ENCODE results near the gene NT5DC1.

NT5DC1 gene

DNA sequence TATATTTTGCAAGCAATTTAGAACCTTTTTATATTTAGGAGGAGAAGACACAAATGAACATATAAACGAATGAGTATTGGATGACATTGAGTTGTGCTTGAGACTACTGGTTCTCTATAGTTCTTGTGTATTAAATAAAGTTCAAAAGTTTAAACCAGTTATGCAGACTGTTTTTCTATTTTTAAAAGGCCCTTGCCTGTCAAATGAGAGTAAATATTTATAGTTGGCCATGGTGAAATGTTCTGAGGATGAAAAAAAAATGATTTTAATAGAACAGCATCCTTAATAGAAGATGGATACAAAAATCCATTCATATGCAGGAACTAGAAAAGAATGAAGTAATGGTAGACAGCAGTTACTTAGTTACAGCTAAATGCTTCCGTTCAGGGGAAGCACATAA lies 88.8 kb downstream of the NT5DC1 start:
- H3K27ac Mint-ChIP-seq: no peak overlapping the region
- peaks cover 11% of the 10 kb centered on the region for H3K4me1 Mint-ChIP-seq
- no peaks in the 10 kb centered on the region for H3K27me3 Mint-ChIP-seq
- peaks cover 15% of the 10 kb centered on the region for H3K36me3 Mint-ChIP-seq
- H3K4me3 Mint-ChIP-seq: no peak overlapping the region
- no peaks in the 10 kb centered on the region for H3K9me3 Mint-ChIP-seq

DNA sequence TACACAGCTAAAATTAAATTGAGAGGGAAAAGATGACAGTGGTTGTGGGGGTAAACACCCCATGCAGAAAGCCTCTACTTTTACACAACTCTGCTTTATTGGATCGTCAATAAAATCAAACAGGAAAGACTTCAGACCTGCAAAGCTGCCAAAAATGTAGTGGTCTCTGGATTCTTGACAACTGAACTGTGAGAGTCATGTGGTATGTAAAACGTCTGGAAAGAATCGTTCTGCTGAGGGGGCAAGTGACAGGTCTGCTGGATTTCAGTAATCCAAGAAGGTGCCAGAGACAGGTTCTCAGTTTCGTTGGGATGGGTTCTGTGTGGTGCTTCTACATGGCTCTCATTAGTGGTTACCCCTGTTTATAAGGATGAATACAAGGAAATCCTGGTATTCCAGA lies 89.9 kb downstream of the NT5DC1 start:
- H3K4me1 Mint-ChIP-seq: peaks cover 7% of the 10 kb centered on the region
- no peaks in the 10 kb centered on the region for H3K27me3 Mint-ChIP-seq
- H3K36me3 Mint-ChIP-seq: peaks cover 11% of the 10 kb centered on the region
- no peaks in the 10 kb centered on the region for H3K9me3 Mint-ChIP-seq
- no peak overlapping the region for H3K4me3 Mint-ChIP-seq
- peak overlapping the region; percentile 5 for H3K27ac Mint-ChIP-seq

DNA sequence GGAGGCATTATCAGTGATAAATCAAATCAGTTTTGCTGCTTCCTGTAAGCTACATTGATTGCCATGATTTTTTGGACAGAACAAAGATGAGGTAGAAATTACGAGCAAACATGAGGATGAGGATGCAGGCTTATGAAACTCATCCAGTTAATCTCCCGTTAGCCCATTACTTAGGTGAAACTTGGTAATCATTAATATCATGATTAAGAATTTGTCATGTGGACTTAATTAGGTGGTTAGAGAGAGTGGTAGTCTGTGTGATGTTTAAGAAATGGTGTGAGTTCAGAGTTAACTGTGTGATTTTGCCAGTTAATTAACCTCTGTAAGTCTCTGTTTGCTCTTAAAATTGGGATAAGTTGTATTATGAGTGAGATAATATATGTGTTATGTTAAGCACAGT lies 91.2 kb downstream of the NT5DC1 start:
- Mint-ChIP-seq H3K4me3 (no peak overlapping the region), H3K9me3 (no peaks in the 10 kb centered on the region), H3K4me1 (no peaks in the 10 kb centered on the region), H3K36me3 (peaks cover 8% of the 10 kb centered on the region), H3K27me3 (no peaks in the 10 kb centered on the region), H3K27ac (no peak overlapping the region)

DNA sequence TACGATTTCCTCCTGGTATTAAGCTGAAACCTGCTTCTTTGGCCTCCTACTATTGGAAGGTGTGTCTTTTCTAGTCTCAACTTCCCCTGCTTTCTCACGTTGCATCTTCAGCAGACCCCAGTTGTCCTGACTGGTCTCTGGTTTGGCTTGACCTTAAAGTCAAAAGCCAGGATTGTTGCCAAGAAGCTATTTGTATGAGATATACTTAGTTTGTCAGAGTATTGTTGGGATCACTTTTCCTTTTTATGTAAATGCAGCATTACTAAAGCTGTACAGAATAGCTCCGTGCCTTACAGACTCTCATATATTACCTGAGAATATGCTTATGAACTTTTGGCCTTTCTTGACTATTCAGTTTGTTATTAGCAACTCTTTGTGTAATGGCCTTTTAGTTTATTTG lies 92.1 kb downstream of the NT5DC1 start:
- H3K36me3 Mint-ChIP-seq: peaks cover 7% of the 10 kb centered on the region
- H3K4me3 Mint-ChIP-seq: no peak overlapping the region
- no peaks in the 10 kb centered on the region for H3K27me3 Mint-ChIP-seq
- no peak overlapping the region for H3K27ac Mint-ChIP-seq
- H3K9me3 Mint-ChIP-seq: no peaks in the 10 kb centered on the region
- no peaks in the 10 kb centered on the region for H3K4me1 Mint-ChIP-seq

DNA sequence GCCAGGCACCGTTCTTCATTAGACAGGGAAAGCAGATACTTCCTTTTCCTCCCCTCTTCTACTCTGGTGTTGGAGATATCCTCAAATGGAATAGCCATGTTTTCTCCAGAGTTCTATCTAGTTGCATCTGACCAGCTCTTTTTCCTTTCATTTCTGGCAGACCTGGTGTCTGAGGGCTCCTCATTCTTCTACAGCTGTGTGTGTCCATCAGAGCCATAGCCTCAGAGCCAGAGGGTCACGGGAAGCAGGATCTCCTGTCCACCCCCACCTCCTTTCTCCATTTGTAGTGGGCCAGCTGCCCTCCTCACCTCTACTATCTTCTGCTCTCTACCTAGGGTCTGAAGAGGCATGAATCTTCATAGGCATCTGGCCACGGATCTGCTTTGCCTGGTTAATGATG lies 96.2 kb downstream of the NT5DC1 start:
- Mint-ChIP-seq H3K27ac (no peak overlapping the region), H3K36me3 (peaks cover 7% of the 10 kb centered on the region), H3K4me3 (no peak overlapping the region), H3K9me3 (no peaks in the 10 kb centered on the region), H3K27me3 (no peaks in the 10 kb centered on the region), H3K4me1 (no peaks in the 10 kb centered on the region)

DNA sequence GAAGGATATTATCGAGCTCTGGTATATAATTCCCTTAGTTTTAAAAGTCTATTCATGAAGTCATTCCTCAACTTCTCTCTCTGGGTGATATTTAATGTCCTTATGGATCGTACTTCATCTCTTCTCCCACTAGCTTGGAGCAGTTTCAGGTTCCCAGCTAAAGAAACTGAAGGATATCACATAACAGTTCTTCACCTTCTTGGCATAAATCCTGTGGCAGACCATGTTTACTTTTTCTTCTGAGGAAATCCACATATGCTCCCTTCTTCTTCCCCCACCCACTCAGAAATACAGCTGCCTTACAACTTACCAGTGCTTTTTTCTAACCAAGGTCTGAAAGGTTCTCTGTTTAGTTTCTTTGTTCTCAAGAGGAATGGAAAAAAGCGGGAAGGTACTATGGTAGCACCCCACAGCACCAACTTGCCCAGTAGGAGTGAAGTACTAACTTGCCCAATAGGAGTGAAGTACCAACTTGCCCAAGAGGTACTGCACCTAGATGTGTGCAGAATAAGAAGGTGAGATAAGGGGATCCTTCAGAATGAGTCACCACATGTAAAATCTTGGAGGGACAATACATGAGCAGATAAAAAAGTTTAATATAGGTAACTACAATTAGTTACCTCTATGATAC lies 100.1 kb downstream of the NT5DC1 start:
- no peak overlapping the region for H3K27ac Mint-ChIP-seq
- no peak overlapping the region for H3K4me3 Mint-ChIP-seq
- peaks cover 5% of the 10 kb centered on the region for H3K36me3 Mint-ChIP-seq
- H3K27me3 Mint-ChIP-seq: no peaks in the 10 kb centered on the region
- no peaks in the 10 kb centered on the region for H3K9me3 Mint-ChIP-seq
- H3K4me1 Mint-ChIP-seq: no peaks in the 10 kb centered on the region

DNA sequence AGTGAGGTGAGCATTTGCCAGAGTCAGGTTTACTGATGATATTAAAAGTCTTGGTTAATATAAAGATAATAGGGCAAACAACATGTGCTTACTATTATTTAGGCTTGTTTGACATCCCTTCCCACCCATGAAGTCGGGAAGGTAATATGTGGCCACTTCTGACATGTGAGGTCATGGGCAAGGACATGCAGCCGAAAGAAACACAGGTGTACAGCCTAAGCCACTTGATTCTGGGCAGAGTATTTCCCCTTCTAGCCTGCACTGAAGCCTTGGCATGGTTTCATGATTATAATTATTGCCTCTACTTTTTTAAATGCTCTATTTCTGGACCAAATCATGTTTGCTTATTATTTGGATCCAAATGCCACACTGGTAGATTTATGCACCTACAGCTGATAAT lies 100.9 kb downstream of the NT5DC1 start:
- H3K4me1 Mint-ChIP-seq: no peaks in the 10 kb centered on the region
- H3K9me3 Mint-ChIP-seq: no peaks in the 10 kb centered on the region
- no peak overlapping the region for H3K27ac Mint-ChIP-seq
- peaks cover 5% of the 10 kb centered on the region for H3K36me3 Mint-ChIP-seq
- no peaks in the 10 kb centered on the region for H3K27me3 Mint-ChIP-seq
- H3K4me3 Mint-ChIP-seq: no peak overlapping the region

DNA sequence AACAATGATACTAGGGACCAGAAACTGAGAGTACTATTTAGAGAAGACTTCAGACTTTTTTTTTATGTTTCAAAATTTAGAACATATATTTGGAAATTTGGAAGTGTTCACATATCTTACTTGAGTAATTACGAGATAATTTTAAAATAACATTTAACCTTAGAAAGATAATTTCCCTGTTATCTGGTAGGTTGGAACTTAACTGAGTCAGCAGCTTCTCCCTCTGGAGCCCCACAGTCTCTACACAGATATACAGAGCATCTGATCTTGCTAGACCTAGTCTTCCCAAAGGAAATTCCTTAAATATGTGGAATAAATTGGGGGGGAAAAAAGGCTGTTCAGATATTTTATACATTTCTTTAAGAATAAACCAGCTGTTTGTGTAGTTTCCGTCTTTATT lies 104.6 kb downstream of the NT5DC1 start:
- no peak overlapping the region for H3K27ac Mint-ChIP-seq
- H3K4me3 Mint-ChIP-seq: no peak overlapping the region
- no peaks in the 10 kb centered on the region for H3K9me3 Mint-ChIP-seq
- H3K27me3 Mint-ChIP-seq: no peaks in the 10 kb centered on the region
- no peaks in the 10 kb centered on the region for H3K36me3 Mint-ChIP-seq
- no peaks in the 10 kb centered on the region for H3K4me1 Mint-ChIP-seq

DNA sequence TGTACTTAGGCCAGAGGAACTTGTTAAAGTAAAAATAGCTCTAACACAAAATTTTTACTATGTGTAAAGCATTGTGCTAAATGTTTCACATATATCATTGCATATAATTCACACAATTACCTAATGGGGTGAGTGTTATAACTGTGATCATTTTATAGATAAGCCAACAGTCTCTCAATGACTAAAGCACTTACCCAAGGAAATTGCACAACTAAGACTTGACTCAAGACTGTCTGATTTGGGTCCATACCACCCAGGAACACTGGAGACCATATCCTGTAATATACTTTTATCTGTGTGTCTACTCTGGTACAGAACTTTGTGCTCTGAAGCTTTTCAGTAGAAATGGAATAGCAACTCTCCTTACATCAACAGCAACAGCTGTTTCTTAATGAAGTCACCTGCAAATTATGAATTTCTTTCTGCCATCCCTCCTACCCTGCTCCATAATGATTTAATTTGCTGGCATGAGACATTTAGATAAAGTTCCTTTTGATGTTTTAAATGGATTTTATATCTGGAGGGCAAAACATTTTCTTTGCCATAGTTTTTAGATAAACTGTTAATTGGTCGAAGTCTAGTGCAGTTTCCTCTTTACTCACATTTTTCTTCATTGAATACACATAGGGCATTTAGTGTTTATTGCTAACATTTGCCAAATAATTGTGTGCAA lies 105.7 kb downstream of the NT5DC1 start:
- no peak overlapping the region for H3K4me3 Mint-ChIP-seq

GRCh38 chr6:116208056-116208785 lies 107.6 kb downstream of the NT5DC1 start:
- H3K9me3 Mint-ChIP-seq: no peaks in the 10 kb centered on the region
- no peaks in the 10 kb centered on the region for H3K4me1 Mint-ChIP-seq
- no peaks in the 10 kb centered on the region for H3K36me3 Mint-ChIP-seq
- H3K4me3 Mint-ChIP-seq: no peak overlapping the region
- H3K27me3 Mint-ChIP-seq: no peaks in the 10 kb centered on the region
- no peak overlapping the region for H3K27ac Mint-ChIP-seq

More for the DNA sequence above, 105.7 kb downstream of the NT5DC1 start:
- Mint-ChIP-seq H3K36me3 (no peaks in the 10 kb centered on the region), H3K27me3 (no peaks in the 10 kb centered on the region), H3K4me1 (no peaks in the 10 kb centered on the region), H3K9me3 (no peaks in the 10 kb centered on the region), H3K27ac (no peak overlapping the region)

DNA sequence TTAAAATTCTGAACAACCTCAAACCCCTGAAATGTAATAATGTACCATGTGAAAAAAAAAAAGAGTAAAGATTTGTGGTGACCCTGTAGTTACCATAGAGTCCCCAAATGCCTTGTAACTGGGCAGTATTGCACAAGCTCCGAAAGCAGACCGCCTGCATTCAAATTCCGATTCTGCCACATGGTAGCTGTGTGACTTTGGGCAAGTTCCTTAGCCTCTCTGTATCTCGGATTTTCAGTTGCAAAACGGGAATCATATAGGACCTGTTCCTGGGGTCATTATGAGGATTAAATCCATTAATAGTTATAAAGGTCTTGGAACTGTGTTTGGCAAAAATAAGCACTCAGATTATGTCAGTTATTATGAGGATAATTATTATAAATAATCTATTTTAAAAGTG lies 109.7 kb downstream of the NT5DC1 start:
- no peaks in the 10 kb centered on the region for H3K9me3 Mint-ChIP-seq
- no peak overlapping the region for H3K27ac Mint-ChIP-seq
- H3K36me3 Mint-ChIP-seq: no peaks in the 10 kb centered on the region
- H3K4me1 Mint-ChIP-seq: no peaks in the 10 kb centered on the region
- H3K4me3 Mint-ChIP-seq: no peak overlapping the region
- no peaks in the 10 kb centered on the region for H3K27me3 Mint-ChIP-seq

- Mint-ChIP-seq H3K9me3 (no peaks in the 10 kb centered on the region), H3K27ac (no peak overlapping the region), H3K4me1 (no peaks in the 10 kb centered on the region), H3K4me3 (no peak overlapping the region), H3K27me3 (no peaks in the 10 kb centered on the region), H3K36me3 (no peaks in the 10 kb centered on the region)
Measured at GRCh38 chr6:116210750-116211425, 110.2 kb downstream of the NT5DC1 start.

- no peaks in the 10 kb centered on the region for H3K9me3 Mint-ChIP-seq
- peaks cover 7% of the 10 kb centered on the region for H3K4me1 Mint-ChIP-seq
- no peaks in the 10 kb centered on the region for H3K36me3 Mint-ChIP-seq
- no peaks in the 10 kb centered on the region for H3K27me3 Mint-ChIP-seq
- no peak overlapping the region for H3K27ac Mint-ChIP-seq
- no peak overlapping the region for H3K4me3 Mint-ChIP-seq
Measured at GRCh38 chr6:116214681-116215080, 114.0 kb downstream of the NT5DC1 start.

GRCh38 chr6:116215414-116215813 lies 114.8 kb downstream of the NT5DC1 start:
- Mint-ChIP-seq H3K36me3 (no peaks in the 10 kb centered on the region), H3K4me1 (peaks cover 7% of the 10 kb centered on the region), H3K9me3 (no peaks in the 10 kb centered on the region), H3K27me3 (no peaks in the 10 kb centered on the region), H3K27ac (no peak overlapping the region), H3K4me3 (no peak overlapping the region)

- Mint-ChIP-seq H3K27ac (peak overlapping the region; percentile 62), H3K9me3 (no peaks in the 10 kb centered on the region), H3K4me3 (no peak overlapping the region), H3K4me1 (peaks cover 7% of the 10 kb centered on the region), H3K36me3 (no peaks in the 10 kb centered on the region), H3K27me3 (no peaks in the 10 kb centered on the region)
Measured at GRCh38 chr6:116217069-116217468, 116.4 kb downstream of the NT5DC1 start.

DNA sequence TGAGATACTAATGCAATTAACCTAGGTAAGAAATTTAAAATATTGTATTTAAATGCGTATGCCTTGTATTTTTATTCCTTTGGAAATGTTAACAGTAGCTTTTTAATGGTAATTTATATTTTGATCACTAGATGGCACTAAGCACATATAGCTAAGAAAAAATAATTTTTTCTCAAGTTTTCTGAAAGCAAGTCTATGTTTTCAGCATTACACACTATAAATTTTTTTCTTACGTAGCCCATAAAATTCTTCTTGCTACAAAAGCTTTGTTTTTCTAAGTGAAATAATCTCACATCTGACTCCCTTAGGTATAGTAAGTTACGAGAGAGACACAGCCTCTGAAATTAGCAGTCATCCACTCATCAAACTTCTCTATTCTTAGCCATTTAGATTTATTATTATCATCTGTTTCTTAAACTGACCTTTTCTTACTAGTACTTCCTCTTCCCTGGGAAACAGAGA lies 117.5 kb downstream of the NT5DC1 start:
- H3K36me3 Mint-ChIP-seq: peaks cover 3% of the 10 kb centered on the region
- H3K27ac Mint-ChIP-seq: no peak overlapping the region
- no peak overlapping the region for H3K4me3 Mint-ChIP-seq
- no peaks in the 10 kb centered on the region for H3K9me3 Mint-ChIP-seq
- peaks cover 7% of the 10 kb centered on the region for H3K4me1 Mint-ChIP-seq
- no peaks in the 10 kb centered on the region for H3K27me3 Mint-ChIP-seq
